Measurements from ENCODE around the gene IL5. TPM values are rescaled to one million over a fixed set of nuclear protein-coding genes. Genes with fewer than 3 reads are reported as not detected.
"Not testable (repeated sequence)": the region's sequence is repeated elsewhere in the genome, so short reads cannot be mapped to it uniquely, and the experiment has no call there.

IL5 gene
- total RNA-seq, 1 donor from 2014 or later = not detected

DNA sequence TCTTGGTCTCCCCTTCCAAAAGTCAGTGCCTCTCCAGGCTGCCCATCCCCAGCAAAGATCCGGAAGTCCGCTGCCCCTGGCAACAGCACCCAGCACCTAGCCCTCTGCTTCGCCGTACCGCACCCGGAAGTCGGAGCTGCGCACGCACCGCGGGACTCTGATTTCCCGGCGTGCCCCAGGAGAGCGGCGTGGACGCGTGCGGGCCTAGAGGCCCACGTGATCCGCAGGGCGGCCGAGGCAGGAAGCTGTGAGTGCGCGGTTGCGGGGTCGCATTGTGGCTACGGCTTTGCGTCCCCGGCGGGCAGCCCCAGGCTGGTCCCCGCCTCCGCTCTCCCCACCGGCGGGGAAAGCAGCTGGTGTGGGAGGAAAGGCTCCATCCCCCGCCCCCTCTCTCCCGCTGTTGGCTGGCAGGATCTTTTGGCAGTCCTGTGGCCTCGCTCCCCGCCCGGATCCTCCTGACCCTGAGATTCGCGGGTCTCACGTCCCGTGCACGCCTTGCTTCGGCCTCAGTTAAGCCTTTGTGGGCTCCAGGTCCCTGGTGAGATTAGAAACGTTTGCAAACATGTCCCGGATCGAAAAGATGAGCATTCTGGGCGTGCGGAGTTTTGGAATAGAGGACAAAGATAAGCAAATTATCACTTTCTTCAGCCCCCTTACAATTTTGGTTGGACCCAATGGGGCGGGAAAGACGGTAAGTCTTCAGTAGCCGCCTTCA, 13.6 kb upstream of the IL5 start, which contains the start of gene RAD50:
Gene RAD50 (plus strand): TSS at position 215 of the 715 bp plus-strand sequence. CDS start 348 bp downstream, at position 563.
- intact Hi-C loops (cut with DNase I) = no loop called here
- Histone ChIP-seq H3K27ac (peak within 1 kb of the TSS; percentile 87), H3K4me3 (peak within 1 kb of the TSS; percentile 86), H3K9me3 (no peaks in the 10 kb centered on the region), H3K4me1 (peaks cover 23% of the 10 kb centered on the region), H3K36me3 (peaks cover 18% of the 10 kb centered on the region), H3K27me3 (ENCODE audit: low read depth) (no peaks in the 10 kb centered on the region)
- DNase-seq = peak; percentile 97
- TF ChIP-seq, protein P1, sequence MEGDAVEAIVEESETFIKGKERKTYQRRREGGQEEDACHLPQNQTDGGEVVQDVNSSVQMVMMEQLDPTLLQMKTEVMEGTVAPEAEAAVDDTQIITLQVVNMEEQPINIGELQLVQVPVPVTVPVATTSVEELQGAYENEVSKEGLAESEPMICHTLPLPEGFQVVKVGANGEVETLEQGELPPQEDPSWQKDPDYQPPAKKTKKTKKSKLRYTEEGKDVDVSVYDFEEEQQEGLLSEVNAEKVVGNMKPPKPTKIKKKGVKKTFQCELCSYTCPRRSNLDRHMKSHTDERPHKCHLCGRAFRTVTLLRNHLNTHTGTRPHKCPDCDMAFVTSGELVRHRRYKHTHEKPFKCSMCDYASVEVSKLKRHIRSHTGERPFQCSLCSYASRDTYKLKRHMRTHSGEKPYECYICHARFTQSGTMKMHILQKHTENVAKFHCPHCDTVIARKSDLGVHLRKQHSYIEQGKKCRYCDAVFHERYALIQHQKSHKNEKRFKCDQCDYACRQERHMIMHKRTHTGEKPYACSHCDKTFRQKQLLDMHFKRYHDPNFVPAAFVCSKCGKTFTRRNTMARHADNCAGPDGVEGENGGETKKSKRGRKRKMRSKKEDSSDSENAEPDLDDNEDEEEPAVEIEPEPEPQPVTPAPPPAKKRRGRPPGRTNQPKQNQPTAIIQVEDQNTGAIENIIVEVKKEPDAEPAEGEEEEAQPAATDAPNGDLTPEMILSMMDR (IDR thresholded peaks at IDR 0.05) = no peak
- peak; percentile 99 to 100 for ATAC-seq

DNA sequence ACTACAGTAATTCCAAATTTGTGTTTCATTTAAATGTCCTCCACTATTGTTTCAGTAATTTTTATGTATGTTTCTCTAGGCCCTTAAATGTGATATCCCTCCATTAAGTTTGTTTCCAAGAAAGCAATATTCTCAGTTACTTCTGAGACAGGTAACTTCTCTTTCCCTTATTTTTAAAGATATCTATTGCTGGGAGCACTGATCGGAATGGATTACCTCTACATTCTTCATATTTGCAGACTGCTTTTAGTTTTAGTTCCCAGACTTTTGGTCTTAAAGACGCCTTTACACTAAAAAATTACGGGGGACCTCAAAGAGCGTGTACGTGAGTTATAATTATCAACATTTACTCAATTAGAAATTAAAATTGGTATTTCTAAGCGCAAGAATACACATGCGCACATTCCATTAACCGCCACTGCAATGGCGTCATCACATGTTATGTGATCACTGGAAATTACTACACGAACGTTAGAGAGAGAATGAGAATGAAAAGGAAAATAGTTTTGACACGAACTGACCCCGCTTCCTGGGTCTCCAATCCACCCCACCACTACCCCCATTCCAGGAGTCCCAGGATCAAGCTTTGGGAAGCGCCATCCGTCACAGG, 12.9 kb upstream of the IL5 start:
- TF ChIP-seq, protein P1 (IDR thresholded peaks at IDR 0.05) = no peak
- H3K9me3 ChIP-seq = no peaks in the 10 kb centered on the region
- peaks cover 23% of the 10 kb centered on the region for H3K4me1 ChIP-seq
- no peak for ATAC-seq
- DNase-seq = no peak
- no peaks in the 10 kb centered on the region for H3K27me3 ChIP-seq (ENCODE audit: low read depth)
- intact Hi-C loops (cut with DNase I) = no loop called here
- peak overlapping the region; percentile 87 for H3K27ac ChIP-seq
- H3K36me3 ChIP-seq = peaks cover 14% of the 10 kb centered on the region
- H3K4me3 ChIP-seq = peak overlapping the region; percentile 86

DNA sequence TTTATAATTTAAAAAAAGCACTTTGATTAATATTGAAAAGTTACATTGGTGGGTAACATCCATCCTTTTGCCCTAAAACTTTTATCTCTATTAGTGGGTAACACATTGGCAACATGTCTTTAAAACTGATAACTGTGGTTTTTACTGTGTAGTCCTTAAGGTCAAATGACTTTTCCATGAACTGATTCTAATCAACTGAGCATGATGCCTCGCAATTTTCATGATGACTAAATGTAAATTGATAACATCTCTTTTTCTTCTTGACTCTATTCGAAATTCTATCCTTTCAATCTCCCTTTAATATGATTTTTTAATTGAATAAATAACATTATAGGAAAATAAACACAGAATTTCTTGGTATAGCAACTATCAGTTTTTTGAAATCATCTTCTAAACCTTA, 6.3 kb upstream of the IL5 start:
- H3K4me3 ChIP-seq = no peak overlapping the region
- TF ChIP-seq, protein P1 (IDR thresholded peaks at IDR 0.05) = no peak
- no peaks in the 10 kb centered on the region for H3K36me3 ChIP-seq
- H3K27ac ChIP-seq = no peak overlapping the region
- H3K9me3 ChIP-seq = no peaks in the 10 kb centered on the region
- H3K4me1 ChIP-seq = no peaks in the 10 kb centered on the region
- ATAC-seq (no peak), DNase-seq (no peak)
- H3K27me3 ChIP-seq (ENCODE audit: low read depth) = no peaks in the 10 kb centered on the region
- intact Hi-C loops (cut with DNase I) = no loop called here

DNA sequence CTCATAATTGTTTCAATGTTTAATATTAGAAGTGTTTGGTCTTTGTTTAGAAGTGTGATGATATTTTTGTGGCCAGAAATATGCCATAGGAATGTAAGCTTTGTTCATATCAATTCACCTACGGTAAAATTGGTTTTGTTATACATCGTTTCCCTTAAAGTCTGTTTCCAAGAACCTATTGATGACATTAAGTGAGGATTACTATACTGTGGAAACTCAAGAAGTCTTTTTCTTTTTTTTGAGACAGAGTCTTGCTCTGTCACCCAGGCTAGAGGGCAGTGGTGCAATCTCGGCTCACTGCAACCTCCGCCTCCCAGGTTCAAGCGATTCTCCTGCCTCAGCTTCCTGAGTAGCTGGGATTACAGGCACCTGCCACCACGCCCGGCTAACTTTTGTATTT, 5.5 kb upstream of the IL5 start:
- H3K27ac ChIP-seq; H3K9me3 ChIP-seq; DNase-seq; H3K4me3 ChIP-seq; intact Hi-C loops (cut with DNase I); ATAC-seq; H3K36me3 ChIP-seq; H3K4me1 ChIP-seq; H3K27me3 ChIP-seq (ENCODE audit: low read depth): not testable (repeated sequence)

DNA sequence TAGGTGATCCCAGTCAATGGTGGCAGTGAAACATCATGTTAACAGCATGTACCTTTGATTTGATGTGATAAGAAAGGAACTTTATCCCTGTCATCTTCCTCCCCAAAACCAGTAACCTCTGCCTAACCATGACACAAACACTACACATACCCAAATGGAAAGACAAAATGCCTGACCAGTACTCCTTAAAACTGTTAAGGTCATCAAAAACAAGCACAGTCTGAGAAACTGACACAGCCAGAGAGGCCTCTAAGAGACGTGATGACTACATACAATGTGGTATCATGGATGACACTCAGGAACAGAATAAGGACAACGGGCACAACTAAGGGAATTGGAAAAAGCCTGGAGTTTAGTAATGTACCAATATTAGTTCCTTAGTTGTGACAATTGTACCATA, 3.9 kb upstream of the IL5 start:
- TF ChIP-seq, protein P1 (IDR thresholded peaks at IDR 0.05) = no peak
- intact Hi-C loops (cut with DNase I) = no loop called here
- Histone ChIP-seq H3K36me3 (no peaks in the 10 kb centered on the region), H3K4me3 (no peak overlapping the region), H3K27ac (no peak overlapping the region), H3K27me3 (ENCODE audit: low read depth) (no peaks in the 10 kb centered on the region), H3K9me3 (no peaks in the 10 kb centered on the region), H3K4me1 (no peaks in the 10 kb centered on the region)
- no peak for ATAC-seq
- DNase-seq = no peak

DNA sequence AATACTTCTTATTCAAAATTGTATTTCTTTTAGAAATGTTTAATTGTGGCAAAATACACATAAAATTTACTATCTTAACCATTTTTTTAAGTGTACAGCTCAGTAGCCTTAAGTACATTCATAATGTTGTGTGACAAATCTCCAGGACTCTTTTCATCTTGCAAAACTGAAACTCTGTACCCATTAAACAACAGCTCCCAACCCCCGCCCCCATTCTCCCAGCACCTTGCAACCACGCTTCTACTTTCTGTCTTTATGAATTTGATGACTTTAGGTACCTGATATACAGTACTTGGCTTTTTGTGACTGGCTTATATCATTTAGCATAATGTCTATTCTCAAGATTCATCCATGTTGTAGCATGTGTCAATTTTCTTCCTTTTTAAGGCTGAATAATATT, 2.8 kb upstream of the IL5 start:
- Histone ChIP-seq H3K27me3 (ENCODE audit: low read depth) (no peaks in the 10 kb centered on the region), H3K4me3 (no peak overlapping the region), H3K27ac (no peak overlapping the region), H3K4me1 (no peaks in the 10 kb centered on the region), H3K9me3 (no peaks in the 10 kb centered on the region), H3K36me3 (no peaks in the 10 kb centered on the region)
- intact Hi-C loops (cut with DNase I) = no loop called here
- ATAC-seq = no peak
- TF ChIP-seq, protein P1 (IDR thresholded peaks at IDR 0.05) = no peak
- no peak for DNase-seq

All from lower lobe of right lung (tissue), 2 donors.